Tibial nerve (tissue), 4 donors: ENCODE results near the gene SPI1. TPM values are rescaled to one million over a fixed set of nuclear protein-coding genes. Genes with fewer than 3 reads are reported as not detected.

Experiments used
- DNase-seq, 2 donors: peaks; one replicate each; pipeline ENCODE4 v3.0.0-alpha.2; 2019; ENCODE audit warnings: low spot score in 2 of 2
- H3K27ac ChIP-seq, 4 donors: fragments of 200-600 bp; sonication (generic) in 3 of 4; one replicate each; pipeline ENCODE4 v1.5.1; 2017 to 2019; ENCODE audit warnings: mild to moderate bottlenecking in 1 of 4
- H3K27me3 ChIP-seq, 2 donors: fragments of 200-600 bp; sonication (generic) in 1 of 2; one replicate each; pipeline versions ENCODE4 v1.5.1 to v1.6.0; 2017 to 2019
- H3K36me3 ChIP-seq, 3 donors: fragments of 200-600 bp; sonication (generic); one replicate each; pipeline ENCODE4 v1.5.1; 2018 to 2019
- H3K4me1 ChIP-seq, 4 donors: fragments of 200-600 bp; sonication (generic) in 3 of 4; one replicate each; pipeline ENCODE4 v1.5.1; 2017 to 2019
- H3K4me3 ChIP-seq, 4 donors: fragments of 200-600 bp; sonication (generic) in 3 of 4; one replicate each; pipeline ENCODE4 v1.5.1; 2017 to 2019; ENCODE audit warnings: mild to moderate bottlenecking in 1 of 4, moderate library complexity in 1 of 4
- H3K9me3 ChIP-seq, 4 donors: fragments of 200-600 bp; sonication (generic) in 3 of 4; one replicate each; pipeline ENCODE4 v1.5.1; 2017 to 2019
- EP300 ChIP-seq, 2 donors: sonication (generic); formaldehyde crosslinking; IDR thresholded peaks; one replicate each; pipeline ENCODE4 v1.6.1; 2017; ENCODE audit warnings: antibody characterized with exemption in 2 of 2, mild to moderate bottlenecking in 1 of 2
- POLR2A ChIP-seq, 2 donors: fragments of 450-650 bp; IDR thresholded peaks; one replicate each; pipeline ENCODE4 v1.6.1; 2017; ENCODE audit warnings: antibody characterized with exemption in 2 of 2, mild to moderate bottlenecking in 2 of 2, moderate library complexity in 2 of 2
- WGBS, 2 donors: methylation state at CpG; one replicate each; pipeline ENCODE4 v1.1.5; 2018; 5-methylcytosine and 5-hydroxymethylcytosine counted together
- total RNA-seq, 4 donors: library from RNA; depleted of rRNA; stranded (reverse); fragments of >200 nt; gene quantifications; one replicate each; pipeline ENCODE4 v1.1.0, GENCODE V29; 2016
- TF ChIP-seq, protein P1 (sequence below), 5 experiments: fragments of 200-600 bp in 3 of 5; fragments of 450-650 bp in 2 of 5; sonication (generic) in 3 of 5; IDR thresholded peaks; one replicate each; pipeline ENCODE4 v1.5.1; 2016 to 2019; ENCODE audit warnings: antibody characterized with exemption in 5 of 5, mild to moderate bottlenecking in 3 of 5, moderate library complexity in 2 of 5

Gene SPI1
- total RNA-seq, 4 donors from 2014 or later: 18.8 to 73.5 (median 25.2) TPM

DNA sequence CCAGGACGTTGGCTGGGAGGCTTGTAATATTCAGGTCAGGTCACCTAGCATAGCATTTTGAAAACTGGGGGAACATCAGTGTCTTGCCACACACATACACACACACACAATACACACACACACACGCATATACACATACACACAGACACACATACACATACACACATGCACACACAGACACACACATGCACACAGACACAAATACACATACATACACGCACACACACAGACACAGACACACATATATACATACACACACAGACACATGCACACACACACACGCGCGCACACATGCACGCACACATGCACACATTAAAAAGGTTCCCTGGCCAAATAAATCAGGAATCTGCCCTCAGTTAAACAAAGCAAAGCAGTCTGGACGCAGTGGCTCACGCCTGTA, 38.3 kb downstream of the SPI1 start:
- no peak for DNase-seq
- Histone ChIP-seq H3K27me3 (no peaks in the 10 kb centered on the region), H3K36me3 (no peaks in the 10 kb centered on the region), H3K9me3 (no peaks in the 10 kb centered on the region), H3K4me1 (no peaks in the 10 kb centered on the region), H3K4me3 (no peak overlapping the region), H3K27ac (no peak overlapping the region)
- 82 to 85% methylated on average over 9 of the region's 9 CpGs for WGBS, 2 donors
- no peak for TF ChIP-seq POLR2A (IDR thresholded peaks at IDR 0.05)
- TF ChIP-seq, protein P1, sequence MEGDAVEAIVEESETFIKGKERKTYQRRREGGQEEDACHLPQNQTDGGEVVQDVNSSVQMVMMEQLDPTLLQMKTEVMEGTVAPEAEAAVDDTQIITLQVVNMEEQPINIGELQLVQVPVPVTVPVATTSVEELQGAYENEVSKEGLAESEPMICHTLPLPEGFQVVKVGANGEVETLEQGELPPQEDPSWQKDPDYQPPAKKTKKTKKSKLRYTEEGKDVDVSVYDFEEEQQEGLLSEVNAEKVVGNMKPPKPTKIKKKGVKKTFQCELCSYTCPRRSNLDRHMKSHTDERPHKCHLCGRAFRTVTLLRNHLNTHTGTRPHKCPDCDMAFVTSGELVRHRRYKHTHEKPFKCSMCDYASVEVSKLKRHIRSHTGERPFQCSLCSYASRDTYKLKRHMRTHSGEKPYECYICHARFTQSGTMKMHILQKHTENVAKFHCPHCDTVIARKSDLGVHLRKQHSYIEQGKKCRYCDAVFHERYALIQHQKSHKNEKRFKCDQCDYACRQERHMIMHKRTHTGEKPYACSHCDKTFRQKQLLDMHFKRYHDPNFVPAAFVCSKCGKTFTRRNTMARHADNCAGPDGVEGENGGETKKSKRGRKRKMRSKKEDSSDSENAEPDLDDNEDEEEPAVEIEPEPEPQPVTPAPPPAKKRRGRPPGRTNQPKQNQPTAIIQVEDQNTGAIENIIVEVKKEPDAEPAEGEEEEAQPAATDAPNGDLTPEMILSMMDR (IDR thresholded peaks at IDR 0.05): no peak
- TF ChIP-seq EP300 (IDR thresholded peaks at IDR 0.05): no peak

DNA sequence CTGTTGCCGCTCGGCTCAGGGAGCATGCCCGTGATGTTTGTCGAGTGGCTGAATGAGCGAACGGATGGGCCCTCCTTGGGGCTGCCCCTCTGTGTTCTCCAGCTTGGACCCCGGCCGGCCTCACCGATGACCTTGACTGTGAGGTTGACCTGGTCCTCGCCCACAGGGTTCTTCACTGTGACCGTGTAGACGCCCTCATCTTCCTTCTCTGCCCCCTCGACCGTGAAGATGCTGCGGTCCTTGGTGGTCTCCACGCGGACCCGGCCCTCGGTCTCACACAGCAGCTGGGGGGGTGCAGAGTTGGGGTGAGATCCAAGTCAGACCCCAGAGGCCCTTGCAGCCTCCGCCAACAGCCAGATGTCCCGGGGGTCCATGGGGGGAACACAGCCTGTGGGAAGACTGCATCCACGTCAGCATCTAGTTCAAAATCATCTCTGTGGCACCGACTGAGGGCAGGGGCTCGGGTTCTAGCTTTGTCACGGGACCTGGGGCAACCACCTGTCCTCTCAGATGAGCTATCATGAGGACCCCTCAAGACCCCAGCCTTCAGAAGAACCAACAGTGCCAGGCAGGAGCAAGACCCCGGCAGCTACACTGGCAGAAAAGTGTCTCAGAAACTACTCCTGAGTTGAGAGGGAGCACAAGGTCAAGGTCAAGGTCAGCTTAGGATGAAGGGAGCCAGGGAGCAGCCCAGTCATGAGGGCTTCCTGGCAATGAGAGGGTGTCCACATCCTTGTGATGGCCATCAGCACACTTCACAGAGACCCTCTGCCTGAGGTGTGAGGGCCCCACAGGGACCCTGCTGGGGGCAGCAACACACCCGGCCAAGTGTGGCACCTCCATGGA, 39.7 kb downstream of the SPI1 start:
- no peaks in the 10 kb centered on the region for H3K9me3 ChIP-seq
- WGBS, 2 donors: 84% methylated on average over 22 to 27 of the region's 27 CpGs
- H3K27me3 ChIP-seq: no peaks in the 10 kb centered on the region
- no peak overlapping the region for H3K4me3 ChIP-seq
- no peaks in the 10 kb centered on the region for H3K36me3 ChIP-seq
- no peak overlapping the region for H3K27ac ChIP-seq
- TF ChIP-seq EP300 (IDR thresholded peaks at IDR 0.05) (no peak), POLR2A (IDR thresholded peaks at IDR 0.05) (no peak)
- TF ChIP-seq, protein P1 (IDR thresholded peaks at IDR 0.05): no peak
- DNase-seq: no peak
- H3K4me1 ChIP-seq: no peaks in the 10 kb centered on the region

DNA sequence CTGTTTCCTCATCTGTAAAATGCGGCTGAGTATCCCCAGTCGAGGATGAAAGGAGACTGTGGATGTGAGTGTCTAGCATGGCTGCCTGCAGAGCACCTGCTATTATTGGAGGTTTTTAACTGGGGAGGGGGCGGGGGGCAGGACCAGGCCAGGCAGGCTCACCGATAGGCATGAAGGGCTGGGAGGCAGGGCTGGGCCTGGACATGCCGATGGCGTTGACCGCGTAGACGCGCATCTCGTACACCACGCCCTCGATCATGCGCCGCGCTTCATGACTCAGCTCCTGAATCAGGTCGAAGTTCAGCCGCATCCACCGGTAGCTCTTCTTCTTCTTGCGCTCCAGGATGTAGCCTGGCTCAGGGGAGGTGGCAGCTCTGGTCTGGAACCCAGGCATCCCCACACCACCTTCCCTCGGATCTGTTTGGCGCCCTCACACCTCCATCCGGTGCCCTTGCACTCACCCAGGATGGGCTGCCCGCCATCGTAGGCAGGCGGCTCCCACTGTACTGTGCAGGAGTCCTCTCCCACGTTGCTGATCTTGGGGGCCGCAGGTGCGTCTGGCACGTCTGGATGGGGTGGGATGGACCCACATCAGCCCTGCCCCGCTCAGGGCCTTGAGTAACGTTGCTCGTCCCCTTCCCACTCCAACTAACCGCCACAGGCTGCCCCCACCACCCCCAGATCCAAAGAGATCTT, 41.0 kb downstream of the SPI1 start:
- no peaks in the 10 kb centered on the region for H3K9me3 ChIP-seq

DNA sequence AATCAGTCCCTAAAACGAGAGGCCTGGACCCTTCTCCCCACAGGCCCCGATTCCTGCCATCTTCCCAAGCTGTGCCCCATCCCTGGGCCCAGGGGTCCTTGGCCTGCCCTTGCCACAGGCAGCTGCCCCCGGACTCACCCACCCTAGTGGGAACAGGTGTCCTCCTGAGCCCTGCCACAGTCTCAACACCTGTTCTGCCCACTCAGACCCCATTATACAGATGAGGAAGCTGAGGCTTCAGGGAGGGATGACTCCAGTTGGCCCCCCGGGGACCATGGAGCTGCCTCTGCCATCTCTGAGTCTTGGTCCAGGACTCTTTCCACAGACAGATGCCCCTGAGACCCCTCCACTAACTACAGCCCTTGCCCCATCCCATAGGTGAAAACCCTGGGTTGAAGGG, 41.8 kb downstream of the SPI1 start:
- WGBS, 2 donors: 93 to 95% methylated on average over 4 of the region's 4 CpGs

More for the DNA sequence above, 41.0 kb downstream of the SPI1 start:
- Histone ChIP-seq H3K4me3 (no peak overlapping the region), H3K4me1 (no peaks in the 10 kb centered on the region), H3K36me3 (no peaks in the 10 kb centered on the region), H3K27ac (no peak overlapping the region), H3K27me3 (no peaks in the 10 kb centered on the region)
- WGBS, 2 donors: 86 to 87% methylated on average over 34 of the region's 34 CpGs
- TF ChIP-seq POLR2A (IDR thresholded peaks at IDR 0.05): no peak
- TF ChIP-seq, protein P1 (IDR thresholded peaks at IDR 0.05): no peak
- no peak for DNase-seq

More for the DNA sequence above, 41.8 kb downstream of the SPI1 start:
- TF ChIP-seq, protein P1 (IDR thresholded peaks at IDR 0.05): no peak
- TF ChIP-seq EP300 (IDR thresholded peaks at IDR 0.05) (no peak), POLR2A (IDR thresholded peaks at IDR 0.05) (no peak)
- no peaks in the 10 kb centered on the region for H3K9me3 ChIP-seq
- no peak overlapping the region for H3K27ac ChIP-seq
- H3K27me3 ChIP-seq: no peaks in the 10 kb centered on the region
- no peaks in the 10 kb centered on the region for H3K4me1 ChIP-seq
- no peak overlapping the region for H3K4me3 ChIP-seq
- no peak for DNase-seq
- peaks cover 0 to 4% (median 0%) of the 10 kb centered on the region in 3 donors for H3K36me3 ChIP-seq
